ENCODE results near the gene ARHGDIG. TPM values are rescaled to one million over a fixed set of nuclear protein-coding genes. Genes with fewer than 3 reads are reported as not detected.

Gene ARHGDIG
- total and polyA plus RNA-seq, 4 donors: 0.08 TPM; not detected in 3

GRCh38 chr16:268141-269053 is 12.0 kb upstream of the ARHGDIG start:
- H3K9me3 ChIP-seq (ENCODE audit: control insufficient read depth in 4 of 4, low read length in 3 of 4): no peaks in the 10 kb centered on the region
- WGBS: 68% methylated on average over 40 of the region's 40 CpGs
- no peak overlapping the region for H3K9ac ChIP-seq (ENCODE audit: low read depth in 1 of 2, low read length in 2 of 2)
- no peaks in the 10 kb centered on the region for H3K27me3 ChIP-seq (ENCODE audit: control insufficient read depth in 4 of 4, insufficient read depth in 4 of 4, low read length in 3 of 4)
- DNase-seq (ENCODE audit: low spot score): no peak
- H3K36me3 ChIP-seq (ENCODE audit: control insufficient read depth in 4 of 4, insufficient read depth in 3 of 4, low read depth in 1 of 4, low read length in 3 of 4): peaks cover 0 to 14% (median 5%) of the 10 kb centered on the region in 4 donors
- H3K4me3 ChIP-seq (ENCODE audit: low read depth in 1 of 3, low read length in 3 of 3): no peak overlapping the region
- no peak for TF ChIP-seq ATF3 (IDR thresholded peaks at IDR 0.05)
- no peak for TF ChIP-seq SP1 (IDR thresholded peaks at IDR 0.05)
- no peak for TF ChIP-seq RAD21 (IDR thresholded peaks at IDR 0.05)
- TF ChIP-seq YY1 (IDR thresholded peaks at IDR 0.05): no peak
- TF ChIP-seq ZBTB33 (IDR thresholded peaks at IDR 0.05): no peak
- TF ChIP-seq HNF4G (IDR thresholded peaks at IDR 0.05): no peak
- no peak for TF ChIP-seq GABPA (IDR thresholded peaks at IDR 0.05 in 1 of 2, conservative IDR thresholded peaks at IDR 0.05 in 1 of 2)
- no peak for TF ChIP-seq EGR1 (IDR thresholded peaks at IDR 0.05; ENCODE audit: low read depth in 2 of 2)
- no peak for TF ChIP-seq TAF1 (conservative IDR thresholded peaks at IDR 0.05)
- TF ChIP-seq RXRA (IDR thresholded peaks at IDR 0.05): no peak
- no peak for TF ChIP-seq HNF4A (conservative IDR thresholded peaks at IDR 0.05)
- no peaks in the 10 kb centered on the region for H3K4me1 ChIP-seq (ENCODE audit: control insufficient read depth in 4 of 4, insufficient read depth in 4 of 4, low read length in 3 of 4)
- H3K27ac ChIP-seq (ENCODE audit: low read depth in 1 of 2, low read length in 2 of 2): no peak overlapping the region

- Histone ChIP-seq H3K9ac (ENCODE audit: low read depth in 1 of 2, low read length in 2 of 2) (no peak overlapping the region), H3K27me3 (ENCODE audit: control insufficient read depth in 4 of 4, insufficient read depth in 4 of 4, low read length in 3 of 4) (peaks cover 0 to 4% (median 0%) of the 10 kb centered on the region in 4 donors), H3K4me3 (ENCODE audit: low read depth in 1 of 3, low read length in 3 of 3) (no peak overlapping the region), H3K4me1 (ENCODE audit: control insufficient read depth in 4 of 4, insufficient read depth in 4 of 4, low read length in 3 of 4) (no peaks in the 10 kb centered on the region), H3K27ac (ENCODE audit: low read depth in 1 of 2, low read length in 2 of 2) (no peak overlapping the region), H3K36me3 (ENCODE audit: control insufficient read depth in 4 of 4, insufficient read depth in 3 of 4, low read depth in 1 of 4, low read length in 3 of 4) (peaks cover 0 to 5% (median 1%) of the 10 kb centered on the region in 4 donors), H3K9me3 (ENCODE audit: control insufficient read depth in 4 of 4, low read length in 3 of 4) (no peaks in the 10 kb centered on the region)
- no peak for TF ChIP-seq CTCF (IDR thresholded peaks at IDR 0.05; ENCODE audit: low read depth, low read length, missing input control)
- no peak for TF ChIP-seq YY1 (IDR thresholded peaks at IDR 0.05)
- TF ChIP-seq ZBTB33 (IDR thresholded peaks at IDR 0.05): no peak
- TF ChIP-seq NR2F2 (IDR thresholded peaks at IDR 0.05): no peak
- TF ChIP-seq SP1 (IDR thresholded peaks at IDR 0.05): no peak
- TF ChIP-seq HNF4G (IDR thresholded peaks at IDR 0.05): no peak
- TF ChIP-seq MAX (IDR thresholded peaks at IDR 0.05): no peak
- 85% methylated on average over 24 of the region's 24 CpGs for WGBS
- DNase-seq (ENCODE audit: low spot score): no peak
Observed at GRCh38 chr16:269061-269796, 11.2 kb upstream of the ARHGDIG start.

All from liver (tissue), 9 donors.